Kidney glomerular epithelial cell (primary cell): ENCODE results near the gene ARHGEF40.
A peak's percentile ranks its signal among the peaks of the same experiment; 100 is the strongest.

Experiments
- DNase-seq: peaks from one replicate; lab custom pipeline; 2025; lab: John Stamatoyannopoulos, UW

Gene ARHGEF40

GRCh38 chr14:21059842-21060613 lies 10.1 kb upstream of the ARHGEF40 start:
- peak; percentile 26 for DNase-seq

- no peak for DNase-seq
These were observed 9.3 kb upstream of the ARHGEF40 start for GRCh38 chr14:21060614-21061346.

GRCh38 chr14:21061347-21061668 lies 8.8 kb upstream of the ARHGEF40 start:
- DNase-seq, result no peak

GRCh38 chr14:21063479-21063878 lies 6.6 kb upstream of the ARHGEF40 start:
- peak; percentile 93 for DNase-seq

- DNase-seq, result no peak
These were observed 3.1 kb upstream of the ARHGEF40 start for GRCh38 chr14:21066882-21067502.

GRCh38 chr14:21068521-21069387 lies 1.4 kb upstream of the ARHGEF40 start:
- peak; percentile 56 for DNase-seq

GRCh38 chr14:21069388-21070082 lies 569 bp upstream of the ARHGEF40 start:
- DNase-seq, result no peak

GRCh38 chr14:21070610-21071224 lies 613 bp downstream of the ARHGEF40 start:
- DNase-seq, result peak; percentile 66

GRCh38 chr14:21071225-21072030 lies 1.3 kb downstream of the ARHGEF40 start:
- DNase-seq, result peak; percentile 74

- peak; percentile 32 for DNase-seq
These were observed 1.9 kb downstream of the ARHGEF40 start for GRCh38 chr14:21072031-21072473.

GRCh38 chr14:21072781-21073339 lies 2.8 kb downstream of the ARHGEF40 start:
- DNase-seq, result no peak

GRCh38 chr14:21073921-21074320 lies 3.8 kb downstream of the ARHGEF40 start:
- no peak for DNase-seq

GRCh38 chr14:21074398-21075272 lies 4.5 kb downstream of the ARHGEF40 start:
- DNase-seq, result no peak

- no peak for DNase-seq
These were observed 5.8 kb downstream of the ARHGEF40 start for GRCh38 chr14:21075719-21076437.

- no peak for DNase-seq
These were observed 7.6 kb downstream of the ARHGEF40 start for GRCh38 chr14:21077672-21078071.

GRCh38 chr14:21078287-21078686 lies 8.2 kb downstream of the ARHGEF40 start:
- DNase-seq, result no peak

- no peak for DNase-seq
These were observed 8.6 kb downstream of the ARHGEF40 start for GRCh38 chr14:21078726-21079125.

- no peak for DNase-seq
These were observed 11.5 kb downstream of the ARHGEF40 start for GRCh38 chr14:21081521-21082142.
